Measurements from ENCODE around the gene VAT1.
"Not testable (repeated sequence)": the region's sequence is repeated elsewhere in the genome, so short reads cannot be mapped to it uniquely, and the experiment has no call there.

The VAT1 gene

DNA sequence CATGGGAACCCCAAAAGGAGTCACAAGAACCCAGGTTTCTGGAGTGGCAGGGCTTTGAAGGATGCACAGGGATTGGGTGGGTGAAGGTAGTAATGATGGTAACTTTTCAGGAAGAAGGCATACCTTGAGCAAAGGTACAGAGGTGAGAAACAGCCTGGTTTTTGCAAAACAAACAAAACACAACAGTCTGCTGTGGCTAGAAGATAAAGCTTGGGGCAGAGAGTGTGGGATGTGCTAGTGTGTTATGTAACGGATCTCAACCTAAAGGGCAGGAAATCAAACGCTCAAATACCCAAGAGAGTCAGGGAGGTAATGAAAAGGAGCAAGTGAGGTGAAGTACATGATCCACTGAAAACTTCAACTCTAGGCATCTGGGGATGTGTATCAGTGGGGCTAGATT, 46.9 kb downstream of the VAT1 start:
- no peak overlapping the region for H3K4me3 ChIP-seq (replicated peaks; ENCODE audit: low read depth, low read length)
- H3K27me3 ChIP-seq (replicated peaks; ENCODE audit: control insufficient read depth, insufficient read depth, low read length), result no peaks in the 10 kb centered on the region
- TF ChIP-seq, protein P1, sequence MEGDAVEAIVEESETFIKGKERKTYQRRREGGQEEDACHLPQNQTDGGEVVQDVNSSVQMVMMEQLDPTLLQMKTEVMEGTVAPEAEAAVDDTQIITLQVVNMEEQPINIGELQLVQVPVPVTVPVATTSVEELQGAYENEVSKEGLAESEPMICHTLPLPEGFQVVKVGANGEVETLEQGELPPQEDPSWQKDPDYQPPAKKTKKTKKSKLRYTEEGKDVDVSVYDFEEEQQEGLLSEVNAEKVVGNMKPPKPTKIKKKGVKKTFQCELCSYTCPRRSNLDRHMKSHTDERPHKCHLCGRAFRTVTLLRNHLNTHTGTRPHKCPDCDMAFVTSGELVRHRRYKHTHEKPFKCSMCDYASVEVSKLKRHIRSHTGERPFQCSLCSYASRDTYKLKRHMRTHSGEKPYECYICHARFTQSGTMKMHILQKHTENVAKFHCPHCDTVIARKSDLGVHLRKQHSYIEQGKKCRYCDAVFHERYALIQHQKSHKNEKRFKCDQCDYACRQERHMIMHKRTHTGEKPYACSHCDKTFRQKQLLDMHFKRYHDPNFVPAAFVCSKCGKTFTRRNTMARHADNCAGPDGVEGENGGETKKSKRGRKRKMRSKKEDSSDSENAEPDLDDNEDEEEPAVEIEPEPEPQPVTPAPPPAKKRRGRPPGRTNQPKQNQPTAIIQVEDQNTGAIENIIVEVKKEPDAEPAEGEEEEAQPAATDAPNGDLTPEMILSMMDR (IDR thresholded peaks at IDR 0.05; ENCODE audit: insufficient read depth, low read length, poor library complexity, severe bottlenecking), result no peak
- H3K36me3 ChIP-seq (ENCODE audit: control insufficient read depth, insufficient read depth, low read length), result no peaks in the 10 kb centered on the region
- no peak for DNase-seq (ENCODE audit: extremely low read depth, insufficient read length)

DNA sequence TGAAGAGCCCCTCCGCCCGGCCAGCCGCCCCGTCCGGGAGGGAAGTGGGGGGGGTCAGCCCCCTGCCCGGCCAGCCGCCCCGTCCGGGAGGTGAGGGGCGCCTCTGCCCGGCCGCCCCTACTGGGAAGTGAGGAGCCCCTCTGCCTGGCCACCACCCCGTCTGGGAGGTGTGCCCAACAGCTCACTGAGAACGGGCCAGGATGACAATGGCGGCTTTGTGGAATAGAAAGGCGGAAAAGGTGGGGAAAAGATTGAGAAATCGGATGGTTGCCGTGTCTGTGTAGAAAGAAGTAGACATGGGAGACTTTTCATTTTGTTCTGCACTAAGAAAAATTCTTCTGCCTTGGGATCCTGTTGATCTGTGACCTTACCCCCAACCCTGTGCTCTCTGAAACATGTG, 48.9 kb downstream of the VAT1 start:
- not testable (repeated sequence) for DNase-seq (ENCODE audit: extremely low read depth, insufficient read length); H3K4me3 ChIP-seq (replicated peaks; ENCODE audit: low read depth, low read length); H3K36me3 ChIP-seq (ENCODE audit: control insufficient read depth, insufficient read depth, low read length); H3K27me3 ChIP-seq (replicated peaks; ENCODE audit: control insufficient read depth, insufficient read depth, low read length)

DNA sequence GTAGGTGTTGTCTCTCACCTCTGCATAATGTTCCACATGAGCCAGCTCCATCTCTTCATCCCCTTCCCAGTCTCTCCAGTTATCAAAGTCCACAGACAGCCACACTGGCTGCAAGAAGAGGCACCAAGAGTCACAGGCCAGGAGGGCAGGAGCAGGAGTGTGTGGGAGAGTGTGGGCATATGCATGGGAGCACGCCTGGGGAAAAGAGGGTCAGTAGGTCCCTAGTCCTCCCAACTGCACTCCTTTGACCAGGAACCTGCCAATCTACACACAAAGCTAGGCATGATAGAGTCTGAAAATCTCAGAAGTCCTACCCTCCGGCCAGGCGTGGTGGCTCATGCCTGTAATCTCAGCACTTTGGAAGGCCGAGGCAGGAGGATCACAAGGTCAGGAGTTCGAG, 50.6 kb downstream of the VAT1 start:
- Histone ChIP-seq H3K36me3 (ENCODE audit: control insufficient read depth, insufficient read depth, low read length) (no peaks in the 10 kb centered on the region), H3K27me3 (replicated peaks; ENCODE audit: control insufficient read depth, insufficient read depth, low read length) (no peaks in the 10 kb centered on the region), H3K4me3 (replicated peaks; ENCODE audit: low read depth, low read length) (no peak overlapping the region)
- DNase-seq (ENCODE audit: extremely low read depth, insufficient read length), result no peak
- TF ChIP-seq, protein P1 (IDR thresholded peaks at IDR 0.05; ENCODE audit: insufficient read depth, low read length, poor library complexity, severe bottlenecking), result no peak

DNA sequence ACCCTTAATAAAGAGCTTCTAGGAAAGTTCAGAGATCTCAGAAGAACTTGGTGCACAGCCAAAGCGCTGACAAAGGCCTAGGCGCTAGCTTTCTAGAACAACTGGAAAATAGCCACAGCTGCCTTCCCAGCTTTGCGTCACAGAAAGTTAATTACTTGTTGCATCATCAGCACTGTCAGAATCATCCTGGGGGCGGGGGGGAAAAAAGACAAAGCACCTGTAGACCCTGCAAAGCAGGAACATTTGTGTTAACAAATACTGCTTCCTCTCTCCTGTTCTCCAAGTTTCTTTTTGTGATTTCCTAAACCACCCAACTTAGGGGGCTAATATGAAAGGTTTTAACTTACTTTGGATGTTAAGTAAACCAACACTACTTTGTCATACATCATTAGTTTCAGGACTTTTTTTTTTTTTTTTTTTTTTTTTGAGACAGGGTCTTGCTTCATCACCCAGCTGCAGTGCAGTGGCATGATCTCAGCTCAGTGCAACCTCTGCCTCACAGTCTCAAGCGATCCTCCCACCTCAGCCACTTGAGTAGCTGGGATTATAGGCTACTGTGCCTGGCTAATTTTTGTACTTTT, 53.1 kb downstream of the VAT1 start:
- DNase-seq (ENCODE audit: extremely low read depth, insufficient read length), result no peak
- H3K36me3 ChIP-seq (ENCODE audit: control insufficient read depth, insufficient read depth, low read length), result no peaks in the 10 kb centered on the region
- H3K27me3 ChIP-seq (replicated peaks; ENCODE audit: control insufficient read depth, insufficient read depth, low read length), result no peaks in the 10 kb centered on the region
- H3K4me3 ChIP-seq (replicated peaks; ENCODE audit: low read depth, low read length), result no peak overlapping the region
- TF ChIP-seq, protein P1 (IDR thresholded peaks at IDR 0.05; ENCODE audit: insufficient read depth, low read length, poor library complexity, severe bottlenecking), result no peak

DNA sequence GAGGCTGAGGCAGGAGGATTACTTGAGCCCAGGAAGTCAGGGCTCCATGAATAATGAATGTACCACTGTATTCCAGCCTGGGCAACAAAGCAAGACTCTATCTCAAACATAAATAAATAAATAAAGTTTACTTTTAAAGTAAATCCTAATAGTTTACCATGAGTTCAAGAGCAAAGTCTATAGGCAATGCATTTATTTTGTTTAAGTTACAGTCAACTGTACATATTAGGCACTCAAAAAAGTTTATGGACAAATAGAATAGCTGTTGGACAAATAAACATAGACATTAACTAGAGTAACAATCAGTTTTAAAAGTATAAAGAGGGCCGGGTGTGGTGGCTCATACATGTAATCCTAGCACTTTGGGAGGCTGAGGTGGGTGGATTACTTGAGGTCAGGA, 54.3 kb downstream of the VAT1 start:
- Histone ChIP-seq H3K27me3 (replicated peaks; ENCODE audit: control insufficient read depth, insufficient read depth, low read length) (no peaks in the 10 kb centered on the region), H3K36me3 (ENCODE audit: control insufficient read depth, insufficient read depth, low read length) (no peaks in the 10 kb centered on the region), H3K4me3 (replicated peaks; ENCODE audit: low read depth, low read length) (no peak overlapping the region)
- no peak for DNase-seq (ENCODE audit: extremely low read depth, insufficient read length)
- TF ChIP-seq, protein P1 (IDR thresholded peaks at IDR 0.05; ENCODE audit: insufficient read depth, low read length, poor library complexity, severe bottlenecking), result no peak
